HepG2 (cell line): Measurements from ENCODE around the gene CRADD. TPM values are rescaled to one million over a fixed set of nuclear protein-coding genes. Genes with fewer than 3 reads are reported as not detected.
"Not testable (repeated sequence)": the region's sequence is repeated elsewhere in the genome, so short reads cannot be mapped to it uniquely, and the experiment has no call there.

Source experiments
- ATAC-seq: fragments of 200-7000 bp; cut with Tn5 transposase; 3 replicates; pipeline ENCODE4 v1.9.1; 2020; ENCODE audit warnings: mild to moderate bottlenecking, moderate library complexity
- BruUV-seq: library from RNA; stranded (reverse); fragments of 400-500 nt; replicated peaks from 2 replicates; lab custom pipeline; 2021; lab: Mats Ljungman, UMichigan
- CTCF ChIA-PET: fragments of 300-600 bp; formaldehyde crosslinking; extraction: SDS; loops from one replicate; lab custom pipeline; 2021; ENCODE audit warnings: low total read pairs, inconsistent platforms, low intra/inter-chr PET ratio; lab: Yijun Ruan, JAX
- POLR2A ChIA-PET: fragments of 350-600 bp; sonication (Branson Sonifier 250); formaldehyde crosslinking; loops from one replicate; lab custom pipeline; 2020; ENCODE audit warnings: antibody characterized with exemption, inconsistent platforms; lab: Yijun Ruan, JAX
- DNase-seq: peaks from one replicate; pipeline ENCODE4 v3.0.0-alpha.2; 2015; ENCODE audit warnings: low spot score
- FAIRE-seq: peaks from 3 replicates; lab custom pipeline; 2011; peaks lifted over from hg19 to GRCh38; lab: Jason Lieb, UNC
- H2AFZ ChIP-seq: one replicate; pipeline ENCODE4 v1.6.1; 2011; ENCODE audit warnings: low read length, inconsistent platforms
- H3K27ac ChIP-seq: fragments of 300-600 bp; 3 replicates; pipeline ENCODE4 v1.8.0; 2011; ENCODE audit warnings: mixed run types, mild to moderate bottlenecking, mixed read lengths, low read length, inconsistent platforms; ENCODE audit not compliant: insufficient read depth; ENCODE audit errors: extremely low read length
- H3K27me3 ChIP-seq, 2 experiments: fragments of 200-600 bp in 1 of 2; 2 replicates in 1 of 2; 3 replicates in 1 of 2; pipeline versions ENCODE4 v1.6.0 to v1.8.0; 2011; ENCODE audit warnings: low read length in 2 of 2, mild to moderate bottlenecking in 2 of 2, moderate library complexity in 2 of 2, inconsistent platforms in 1 of 2; ENCODE audit not compliant: insufficient read depth in 2 of 2, control insufficient read depth in 1 of 2
- H3K36me3 ChIP-seq, 2 experiments: fragments of 200-600 bp in 1 of 2; replicated peaks in 1 of 2; 2 replicates in 1 of 2; 3 replicates in 1 of 2; pipeline versions ENCODE4 v1.5.1 to v1.8.0; 2011; ENCODE audit warnings: low read length in 2 of 2, inconsistent platforms in 1 of 2; ENCODE audit not compliant: insufficient read depth in 2 of 2, control insufficient read depth in 1 of 2
- H3K4me1 ChIP-seq: 2 replicates; pipeline ENCODE4 v1.5.1; 2012; ENCODE audit warnings: low read length, inconsistent platforms; ENCODE audit not compliant: insufficient read depth
- H3K4me2 ChIP-seq: 2 replicates; pipeline ENCODE4 v1.6.0; 2011; ENCODE audit warnings: low read depth, low read length, inconsistent platforms
- H3K4me3 ChIP-seq, 3 experiments: fragments of 200-600 bp in 1 of 3; sonication (generic), shearing (Covaris generic) in 1 of 3; replicated peaks in 1 of 3; 2 replicates each; pipeline ENCODE4 v1.5.1; 2011 to 2016; ENCODE audit warnings: low read length in 3 of 3, inconsistent platforms in 2 of 3, low read depth in 2 of 3, mild to moderate bottlenecking in 2 of 3, control low read depth in 1 of 3, mixed read lengths in 1 of 3; ENCODE audit not compliant: insufficient read depth in 1 of 3
- H3K79me2 ChIP-seq: one replicate; pipeline ENCODE4 v1.6.1; 2011; ENCODE audit warnings: low read length, inconsistent platforms; ENCODE audit not compliant: insufficient read depth
- H3K9ac ChIP-seq: 2 replicates; pipeline ENCODE4 v1.6.0; 2011; ENCODE audit warnings: mild to moderate bottlenecking, low read depth, low read length, inconsistent platforms; ENCODE audit not compliant: insufficient read depth
- H3K9me3 ChIP-seq: 2 replicates; pipeline ENCODE4 v1.5.1; 2012; ENCODE audit warnings: mild to moderate bottlenecking, low read length
- H4K20me1 ChIP-seq: 2 replicates; pipeline ENCODE4 v1.6.0; 2011; ENCODE audit warnings: inconsistent platforms, mild to moderate bottlenecking, low read length, moderate library complexity; ENCODE audit not compliant: insufficient read depth
- ZNF704 ChIP-seq: sonication (generic); formaldehyde crosslinking; IDR thresholded peaks from 2 replicates; pipeline ENCODE4 v1.8.1; 2023; ENCODE audit warnings: mild to moderate bottlenecking, inconsistent platforms, moderate library complexity, missing genetic modification reagents, borderline replicate concordance
- WGBS: methylation state at CpG from one replicate; pipeline ENCODE4 v1.1.6; 2017; ENCODE audit warnings: low lambda C conversion rate; 5-methylcytosine and 5-hydroxymethylcytosine counted together
- in situ Hi-C: cut with HindIII; loops from 2 replicates; pipeline ENCODE4 v1.10.0; 2017; ENCODE audit warnings: low pct_unique_long_range_greater_than_20kb; ENCODE audit not compliant: extremely low pct_ligation_motif_present
- intact Hi-C: fragments of 100-400 bp; cut with micrococcal nuclease; formaldehyde crosslinking; loops from one replicate; pipeline ENCODE4 v1.10.0; 2022; ENCODE audit not compliant: unreplicated experiment
- polyA plus RNA-seq, 8 experiments: library from polyadenylated mRNA; depleted of rRNA in 3 of 8; stranded (reverse) in 7 of 8; unstranded in 1 of 8; fragments of >200 nt; fragmentation: Illumina TruSeq in 4 of 8; extraction: Trizol in 4 of 8; gene quantifications; 2 replicates each; pipeline versions ENCODE4 v1.2.1 to v1.2.3, GENCODE V29; 2011 to 2016; ENCODE audit warnings: low read depth in 4 of 8, missing spikeins in 1 of 8, mixed read lengths in 1 of 8; ENCODE audit not compliant: insufficient read depth in 1 of 8
- total RNA-seq, 5 experiments: library from RNA; depleted of rRNA; stranded (reverse); fragments of >200 nt; fragmentation: Illumina TruSeq; extraction: Trizol; gene quantifications; 2 replicates each; pipeline ENCODE4 v1.2.3, GENCODE V29; 2016; ENCODE audit warnings: low read depth in 1 of 5

Gene CRADD
- total and polyA plus RNA-seq, 2 of the 13 experiments (the other 11 are each of a cell fraction or from before 2014, with no cell fraction given), result 12.4 to 18.8 TPM

DNA sequence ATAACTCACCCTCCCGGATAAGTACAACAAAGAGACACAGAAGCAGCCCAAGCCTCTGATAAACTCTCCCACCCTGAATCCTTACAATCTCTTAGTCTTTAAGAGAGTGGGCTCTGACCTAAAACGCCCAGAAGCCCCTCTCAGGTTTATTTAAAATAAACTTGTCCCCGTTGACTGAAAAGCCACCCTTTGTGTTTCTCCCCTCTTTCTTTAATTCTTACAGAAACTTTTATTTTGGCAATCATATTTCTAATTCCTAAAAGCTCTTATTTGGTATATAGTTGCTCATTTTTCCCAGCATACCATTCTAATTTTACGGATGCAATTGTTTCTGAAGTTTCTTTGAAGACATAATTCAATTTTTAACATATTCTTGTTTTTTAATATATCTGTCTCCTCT, 249.1 kb downstream of the CRADD start:
- H3K4me1 ChIP-seq, result no peaks in the 10 kb centered on the region
- FAIRE-seq (no peak), DNase-seq (no peak), ATAC-seq (no peak)
- 22% methylated on average over 4 of the region's 4 CpGs for WGBS
- no TSS peak for BruUV-seq
- POLR2A ChIA-PET, result no interaction called here
- peaks cover 12% of the 10 kb centered on the region for H3K9me3 ChIP-seq
- no peaks in the 10 kb centered on the region; a peak in 1 of 5 replicates for H3K27me3 ChIP-seq
- no peak overlapping the region for H2AFZ ChIP-seq
- no peaks in the 10 kb centered on the region for H4K20me1 ChIP-seq
- no peak overlapping the region for H3K9ac ChIP-seq
- no peak overlapping the region for H3K27ac ChIP-seq
- H3K79me2 ChIP-seq, result no peaks in the 10 kb centered on the region
- in situ Hi-C loops (no loop called here), intact Hi-C loops (no loop called here)
- no peaks in the 10 kb centered on the region for H3K36me3 ChIP-seq
- H3K4me3 ChIP-seq, result no peak overlapping the region
- TF ChIP-seq ZNF704 (CRISPR knock-in tag), result no peak
- CTCF ChIA-PET, result no interaction called here
- H3K4me2 ChIP-seq, result no peak overlapping the region

DNA sequence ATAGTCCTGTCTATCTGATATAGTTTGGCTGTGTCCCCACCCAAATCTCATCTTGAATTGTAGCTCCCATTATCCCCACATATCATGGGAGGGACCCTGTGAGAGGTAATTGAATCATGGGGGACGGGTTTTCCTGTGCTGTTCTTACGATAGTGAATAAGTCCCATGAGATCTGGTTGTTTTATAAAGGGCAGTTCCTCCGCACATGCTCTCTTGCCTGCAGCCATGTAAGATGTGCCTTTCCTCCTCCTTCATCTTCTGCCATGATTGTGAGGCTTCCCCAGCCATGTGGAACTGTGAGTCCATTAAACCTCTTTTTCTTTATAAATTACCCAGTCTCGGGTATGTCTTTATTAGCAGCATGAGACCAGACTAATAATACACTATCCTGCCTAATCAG, 251.9 kb downstream of the CRADD start:
- H3K79me2 ChIP-seq, intact Hi-C loops, H3K4me2 ChIP-seq, in situ Hi-C loops, H2AFZ ChIP-seq, H4K20me1 ChIP-seq, ATAC-seq, FAIRE-seq, H3K4me3 ChIP-seq, H3K9ac ChIP-seq, BruUV-seq, H3K4me1 ChIP-seq, H3K27me3 ChIP-seq, H3K36me3 ChIP-seq, H3K27ac ChIP-seq, CTCF ChIA-PET, POLR2A ChIA-PET, DNase-seq: not testable (repeated sequence)
- 16% methylated on average over 4 of the region's 4 CpGs for WGBS
- peaks cover 12% of the 10 kb centered on the region for H3K9me3 ChIP-seq
